A549 (cell line): ENCODE data around the gene SINHCAF.

ENCODE experiments used
- CHD4 ChIP-seq: fragments of 200-600 bp; sonication (generic); IDR thresholded peaks from 2 replicates; pipeline ENCODE4 v1.6.1; 2016; ENCODE audit warnings: antibody characterized with exemption, mild to moderate bottlenecking, borderline replicate concordance
- EHMT2 ChIP-seq: fragments of 200-600 bp; sonication (generic); IDR thresholded peaks from 2 replicates; pipeline ENCODE4 v1.6.1; 2016; ENCODE audit warnings: antibody characterized with exemption, low read depth, mild to moderate bottlenecking, moderate library complexity
- EP300 ChIP-seq, 2 experiments: fragments of >200 bp; sonication (Bioruptor Twin); formaldehyde crosslinking; IDR thresholded peaks; 2 replicates in 1 of 2; 3 replicates in 1 of 2; pipeline ENCODE4 v1.6.1; 2016 to 2017
- JUN ChIP-seq, 2 experiments: fragments of >200 bp; sonication (Bioruptor Twin); formaldehyde crosslinking; IDR thresholded peaks; 2 replicates in 1 of 2; 3 replicates in 1 of 2; pipeline ENCODE4 v1.6.1; 2016 to 2017
- JUNB ChIP-seq: fragments of >200 bp; sonication (Bioruptor Twin); formaldehyde crosslinking; IDR thresholded peaks from 2 replicates; pipeline ENCODE4 v1.6.1; 2016
- MYC ChIP-seq: IDR thresholded peaks from 2 replicates; pipeline ENCODE4 v1.6.1; 2012; ENCODE audit warnings: mild to moderate bottlenecking, inconsistent platforms, low read length, improper control_type of control experiment, borderline replicate concordance
- POLR2A ChIP-seq: IDR thresholded peaks from 2 replicates; pipeline ENCODE4 v1.6.1; 2012; ENCODE audit warnings: mild to moderate bottlenecking, low read length
- RCOR1 ChIP-seq: fragments of 150-350 bp; IDR thresholded peaks from 2 replicates; pipeline ENCODE4 v1.6.1; 2014; ENCODE audit warnings: antibody characterized with exemption, low read length, low read depth
- TF ChIP-seq, protein P1 (sequence below): fragments of >200 bp; sonication (Bioruptor Twin); formaldehyde crosslinking; IDR thresholded peaks from 3 replicates; pipeline ENCODE4 v1.5.1; 2016

DNA sequence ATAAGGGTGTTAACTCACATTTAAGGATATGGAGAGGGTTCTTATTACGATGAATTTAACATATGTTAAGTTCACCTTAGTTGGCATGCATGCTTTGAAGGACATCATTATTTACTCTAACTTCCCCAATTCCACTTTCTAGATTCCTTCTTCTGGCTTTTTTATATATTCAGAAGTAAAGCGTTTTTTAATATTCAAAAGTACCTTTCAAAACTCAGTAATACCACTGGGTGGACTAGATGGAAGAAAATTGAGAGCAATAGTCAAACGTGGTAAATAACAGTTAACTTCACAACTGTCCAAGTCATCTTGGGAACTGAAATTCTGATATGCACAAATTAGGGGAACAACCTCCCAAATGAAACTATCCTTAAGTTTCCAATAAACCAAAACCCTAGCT, 9.1 kb downstream of the SINHCAF start:
- TF ChIP-seq JUNB (no peak), JUN (IDR thresholded peaks at IDR 0.05) (no peak), EHMT2 (no peak), POLR2A (no peak), EP300 (IDR thresholded peaks at IDR 0.05) (no peak), RCOR1 (no peak), MYC (no peak), CHD4 (no peak)
- TF ChIP-seq, protein P1, sequence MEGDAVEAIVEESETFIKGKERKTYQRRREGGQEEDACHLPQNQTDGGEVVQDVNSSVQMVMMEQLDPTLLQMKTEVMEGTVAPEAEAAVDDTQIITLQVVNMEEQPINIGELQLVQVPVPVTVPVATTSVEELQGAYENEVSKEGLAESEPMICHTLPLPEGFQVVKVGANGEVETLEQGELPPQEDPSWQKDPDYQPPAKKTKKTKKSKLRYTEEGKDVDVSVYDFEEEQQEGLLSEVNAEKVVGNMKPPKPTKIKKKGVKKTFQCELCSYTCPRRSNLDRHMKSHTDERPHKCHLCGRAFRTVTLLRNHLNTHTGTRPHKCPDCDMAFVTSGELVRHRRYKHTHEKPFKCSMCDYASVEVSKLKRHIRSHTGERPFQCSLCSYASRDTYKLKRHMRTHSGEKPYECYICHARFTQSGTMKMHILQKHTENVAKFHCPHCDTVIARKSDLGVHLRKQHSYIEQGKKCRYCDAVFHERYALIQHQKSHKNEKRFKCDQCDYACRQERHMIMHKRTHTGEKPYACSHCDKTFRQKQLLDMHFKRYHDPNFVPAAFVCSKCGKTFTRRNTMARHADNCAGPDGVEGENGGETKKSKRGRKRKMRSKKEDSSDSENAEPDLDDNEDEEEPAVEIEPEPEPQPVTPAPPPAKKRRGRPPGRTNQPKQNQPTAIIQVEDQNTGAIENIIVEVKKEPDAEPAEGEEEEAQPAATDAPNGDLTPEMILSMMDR: no peak
